ENCODE results near the gene MOGAT1.
A peak's percentile ranks its signal among the peaks of the same experiment; 100 is the strongest.
"Not testable (repeated sequence)": the region's sequence is repeated elsewhere in the genome, so short reads cannot be mapped to it uniquely, and the experiment has no call there.

Gene MOGAT1

DNA sequence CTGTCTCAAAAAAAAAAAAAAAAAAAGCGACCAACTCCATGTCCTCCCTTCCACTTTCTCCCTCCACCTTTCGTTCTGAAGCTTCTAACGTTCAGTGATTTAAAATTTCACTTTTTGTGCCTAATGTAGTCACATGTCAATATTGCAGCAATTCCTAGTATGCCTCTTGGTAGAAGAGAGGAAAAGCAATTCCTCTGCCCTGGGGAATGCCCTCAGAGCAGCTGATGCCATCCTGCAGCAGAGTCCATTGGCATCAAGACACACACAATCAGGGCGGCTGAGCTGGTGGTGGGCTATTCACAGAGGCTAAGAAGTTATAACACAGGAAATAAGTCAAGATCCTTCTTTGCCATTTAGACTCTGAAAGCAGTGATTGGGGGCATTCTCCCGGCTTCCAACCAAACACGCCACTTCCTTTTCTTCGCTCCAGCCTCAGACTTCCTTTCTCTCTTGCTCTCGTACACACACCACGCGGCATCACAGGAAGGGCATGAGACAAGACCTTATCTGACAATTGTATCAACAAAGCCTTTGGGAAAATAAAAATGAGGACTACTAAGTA lies 71.9 kb downstream of the MOGAT1 start:
- DNase-seq (ENCODE audit: low spot score) = no peak

DNA sequence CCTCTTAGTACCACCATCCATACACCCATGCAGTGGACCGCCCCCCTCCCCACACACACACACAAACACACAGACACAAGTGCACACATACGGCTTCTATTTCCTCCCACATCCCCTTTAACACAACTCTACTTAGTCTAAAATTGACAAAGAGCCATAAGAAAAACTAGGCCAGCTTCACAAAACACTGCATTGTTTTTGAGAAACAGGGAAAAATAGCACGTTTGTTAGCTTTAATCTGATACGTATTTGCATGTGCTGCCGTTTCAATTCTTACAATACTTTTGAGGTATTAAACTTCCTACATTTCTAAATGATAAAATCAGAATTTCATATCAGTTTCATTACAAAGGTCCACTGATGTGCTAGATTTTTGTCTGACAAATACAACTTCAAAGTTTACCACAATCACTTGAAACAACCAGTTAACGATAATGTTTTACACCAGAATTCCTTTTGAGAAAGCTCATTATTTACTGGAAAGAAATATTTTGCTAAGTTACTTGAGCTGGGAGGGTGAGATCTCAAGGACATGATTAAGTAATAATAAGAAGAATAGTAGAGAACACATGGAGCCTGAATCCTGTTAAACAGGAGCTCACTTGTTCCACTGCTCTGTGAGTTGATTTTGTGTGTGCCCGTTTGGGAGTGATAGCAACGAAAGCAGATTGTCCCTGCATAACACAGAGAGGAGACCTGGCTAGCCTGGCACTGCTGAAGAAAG lies 74.5 kb downstream of the MOGAT1 start:
- DNase-seq (ENCODE audit: low spot score) = no peak

DNA sequence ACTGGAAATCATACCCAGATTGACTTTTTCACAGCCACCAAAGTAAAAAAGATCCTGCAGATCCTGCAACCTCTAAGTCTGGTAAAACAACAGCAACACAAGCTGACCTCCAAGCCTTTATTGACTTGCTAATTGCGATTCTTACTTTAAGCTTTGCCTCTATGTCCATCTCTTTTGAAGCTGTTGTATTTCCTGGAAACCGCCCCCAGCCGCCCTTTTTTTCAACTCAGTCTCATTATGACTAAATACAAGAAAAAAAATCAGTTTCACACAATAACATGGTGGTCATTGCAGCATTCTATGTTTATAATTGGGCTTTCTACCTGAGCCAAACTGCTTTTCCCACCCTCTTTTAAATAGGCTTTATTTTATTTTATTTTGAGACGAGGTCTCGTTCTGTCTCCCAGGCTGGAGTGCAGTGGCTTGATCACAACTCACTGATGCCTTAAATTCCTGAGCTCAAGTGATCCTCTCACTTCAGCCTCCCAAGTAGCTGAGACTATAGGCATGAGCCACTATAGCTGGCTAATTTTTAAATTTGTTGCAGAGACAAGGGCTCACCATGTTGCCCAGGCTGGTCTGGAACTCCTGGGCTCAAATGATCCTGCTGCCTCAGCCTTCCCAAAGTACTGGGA lies 76.2 kb downstream of the MOGAT1 start:
- DNase-seq (ENCODE audit: low spot score) = no peak

DNA sequence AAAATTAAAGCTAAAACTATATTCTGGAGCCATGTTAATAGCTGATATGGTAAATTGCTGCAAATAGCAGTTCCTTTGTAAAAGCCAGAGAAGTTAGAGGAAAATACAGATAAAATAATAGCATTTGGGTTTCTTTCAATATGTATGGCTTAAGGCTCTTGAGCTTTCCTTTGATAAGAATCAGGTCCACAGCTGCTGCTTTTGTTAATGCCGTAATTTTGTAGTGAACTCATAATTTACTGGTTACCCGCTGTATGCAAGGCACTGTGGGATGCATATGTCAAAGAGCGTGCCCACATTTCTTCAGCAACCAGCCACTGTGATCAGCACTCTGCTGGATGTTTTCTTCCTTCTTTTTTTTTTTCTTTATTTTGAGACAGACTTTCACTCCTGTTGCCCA lies 79.1 kb downstream of the MOGAT1 start:
- DNase-seq (ENCODE audit: low spot score) = no peak

DNA sequence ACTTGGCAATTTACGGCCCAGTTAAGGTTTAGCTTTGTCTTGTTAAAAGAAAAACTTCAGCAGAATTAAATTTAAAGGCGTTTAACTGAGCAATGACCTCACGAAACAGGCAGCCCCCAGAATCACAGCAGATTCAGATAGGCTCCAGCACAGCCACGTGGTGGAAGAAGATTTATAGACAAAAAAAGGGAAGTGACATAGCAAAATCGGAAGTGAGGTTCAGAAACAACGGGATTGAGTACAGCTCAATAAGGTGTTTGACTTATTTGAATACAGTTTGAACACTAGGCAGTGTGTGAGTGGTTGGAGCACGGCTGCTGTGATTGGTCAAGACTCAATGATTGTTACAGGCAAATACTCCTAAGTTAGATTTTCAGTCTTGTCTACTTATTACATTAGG lies 79.8 kb downstream of the MOGAT1 start:
- DNase-seq (ENCODE audit: low spot score) = no peak

DNA sequence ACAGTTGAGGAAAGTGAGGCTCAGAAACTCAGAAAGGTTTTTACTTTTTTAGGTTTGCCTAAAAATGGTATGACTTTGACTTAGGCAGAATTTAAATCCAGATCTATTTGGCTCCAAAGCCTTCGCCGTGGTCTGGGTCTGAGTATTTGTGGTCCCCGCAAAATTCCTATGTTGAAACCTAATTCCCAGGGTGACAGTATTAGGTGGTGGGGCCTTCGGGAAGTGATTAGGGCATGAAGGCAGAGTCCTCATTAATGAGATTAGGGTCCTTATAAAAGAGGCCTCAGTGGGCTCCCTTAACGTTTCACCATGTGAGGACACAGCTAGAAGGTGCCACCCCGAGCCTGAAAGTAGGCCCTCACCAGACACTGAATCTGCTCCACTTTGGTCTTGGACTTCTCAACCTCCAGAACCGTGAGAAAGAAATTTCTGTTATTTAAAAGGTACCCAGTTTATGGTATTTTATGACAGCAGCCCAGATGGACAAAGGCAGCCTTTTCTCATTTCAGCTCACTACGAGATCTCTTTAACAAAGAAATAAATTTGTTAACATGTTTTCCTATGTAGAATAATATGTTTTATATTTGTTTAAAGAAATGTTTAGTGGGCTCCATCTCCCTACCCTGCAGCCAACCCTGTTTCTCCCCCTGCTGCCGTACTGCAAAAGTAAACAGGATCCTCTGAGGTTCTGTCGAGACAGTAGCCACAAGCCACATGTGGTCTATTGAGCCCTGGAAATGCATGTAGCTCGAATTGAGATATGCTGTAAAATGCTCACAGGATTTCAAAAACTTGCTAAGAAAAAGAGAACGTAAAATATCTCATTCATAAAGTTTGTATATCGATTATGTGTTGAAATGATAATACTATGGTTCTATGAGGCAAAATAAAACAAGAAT lies 80.6 kb downstream of the MOGAT1 start:
- no peak for DNase-seq (ENCODE audit: low spot score)

DNA sequence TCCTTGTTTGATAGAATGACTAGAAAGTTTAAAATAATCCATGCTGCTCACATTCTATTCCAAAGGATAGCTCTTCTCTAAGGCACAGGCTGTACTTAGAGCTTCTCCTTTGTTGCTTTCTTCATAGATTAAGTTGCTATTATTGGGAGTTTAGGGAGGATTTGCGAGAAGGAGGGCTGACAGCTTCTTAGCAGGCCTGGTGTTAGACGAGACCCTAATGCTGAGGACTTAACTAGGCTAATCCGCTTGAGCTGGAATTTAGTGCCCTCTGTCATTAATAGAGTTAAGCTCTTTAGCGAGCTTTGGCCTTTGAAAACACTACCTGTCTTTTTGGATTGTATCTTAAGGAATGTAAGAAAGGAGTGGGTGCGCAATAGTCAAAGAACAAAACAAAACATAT lies 81.3 kb downstream of the MOGAT1 start:
- no peak for DNase-seq (ENCODE audit: low spot score)

DNA sequence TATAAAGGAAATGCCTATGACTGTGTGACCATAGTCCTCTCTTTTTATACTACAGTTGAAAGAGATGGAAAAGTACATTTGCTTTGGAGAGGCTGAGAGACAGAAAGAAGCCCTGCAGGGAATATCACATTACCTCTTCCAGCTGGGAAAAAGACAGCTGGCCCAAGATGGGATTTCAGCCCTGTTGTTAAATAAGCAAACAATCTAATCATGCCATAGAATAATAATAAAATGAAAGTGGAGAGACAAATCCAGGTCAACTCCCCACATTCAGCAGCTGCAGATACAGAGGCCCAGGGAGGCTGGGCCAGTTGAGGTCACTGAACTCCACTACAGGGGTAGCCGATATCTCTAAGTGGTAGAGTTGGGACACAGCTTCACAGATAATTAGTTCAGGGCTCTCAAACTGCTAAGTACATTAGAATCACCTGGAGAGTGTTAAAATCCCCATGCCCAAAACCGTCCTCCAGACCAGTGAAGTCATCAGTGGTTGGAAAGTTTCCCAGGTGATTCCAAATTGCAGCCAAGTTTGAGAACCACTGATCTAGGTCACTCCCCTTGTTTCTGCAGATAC lies 81.9 kb downstream of the MOGAT1 start:
- peak; percentile 17 for DNase-seq (ENCODE audit: low spot score)

DNA sequence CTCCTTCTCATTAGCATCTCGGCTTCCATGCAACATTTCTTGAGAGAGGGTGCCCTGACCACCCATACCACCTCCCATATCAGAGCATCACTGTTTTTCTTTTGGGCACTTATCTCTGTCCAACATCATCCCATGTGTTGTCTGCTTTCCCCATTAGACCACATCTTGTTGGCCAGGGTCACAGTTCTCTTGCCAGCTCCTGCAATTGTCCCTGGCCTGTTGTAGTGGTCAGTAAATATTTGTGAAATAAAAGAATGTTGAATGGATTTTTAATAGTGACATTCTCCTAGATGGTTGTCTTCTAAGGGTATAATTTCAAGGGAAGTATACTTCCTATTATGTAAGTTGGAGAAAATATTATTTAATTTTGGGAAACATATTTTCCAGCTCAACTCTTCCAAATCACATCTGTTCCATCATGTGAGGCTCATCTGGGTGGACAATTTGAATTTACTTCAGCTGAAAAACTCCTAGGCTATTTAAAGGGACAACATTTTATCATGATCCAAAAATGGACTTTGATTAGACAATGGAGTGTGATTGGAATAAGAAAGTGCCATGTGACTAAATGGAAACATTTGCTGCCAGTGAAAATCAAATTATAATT lies 83.0 kb downstream of the MOGAT1 start:
- no peak for DNase-seq (ENCODE audit: low spot score)

DNA sequence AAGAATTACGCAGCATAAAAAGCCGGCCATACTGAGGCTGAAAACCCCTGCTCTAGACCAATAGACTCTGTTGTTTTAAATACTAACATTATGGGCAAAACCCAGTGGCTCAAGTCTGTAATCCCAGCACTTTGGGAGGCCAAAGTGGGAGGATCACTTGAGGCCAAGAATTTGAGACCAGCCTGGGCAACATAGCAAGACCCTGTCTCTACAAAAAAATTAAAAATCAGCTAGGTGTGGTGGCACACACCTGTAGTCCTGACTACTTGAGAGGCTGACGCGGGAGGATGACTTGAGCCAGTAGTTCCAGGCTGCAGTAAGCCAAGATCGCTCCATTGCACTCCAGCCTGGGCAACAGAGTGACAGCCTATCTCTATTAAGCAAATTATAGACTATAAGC lies 84.1 kb downstream of the MOGAT1 start:
- not testable (repeated sequence) for DNase-seq (ENCODE audit: low spot score)

DNA sequence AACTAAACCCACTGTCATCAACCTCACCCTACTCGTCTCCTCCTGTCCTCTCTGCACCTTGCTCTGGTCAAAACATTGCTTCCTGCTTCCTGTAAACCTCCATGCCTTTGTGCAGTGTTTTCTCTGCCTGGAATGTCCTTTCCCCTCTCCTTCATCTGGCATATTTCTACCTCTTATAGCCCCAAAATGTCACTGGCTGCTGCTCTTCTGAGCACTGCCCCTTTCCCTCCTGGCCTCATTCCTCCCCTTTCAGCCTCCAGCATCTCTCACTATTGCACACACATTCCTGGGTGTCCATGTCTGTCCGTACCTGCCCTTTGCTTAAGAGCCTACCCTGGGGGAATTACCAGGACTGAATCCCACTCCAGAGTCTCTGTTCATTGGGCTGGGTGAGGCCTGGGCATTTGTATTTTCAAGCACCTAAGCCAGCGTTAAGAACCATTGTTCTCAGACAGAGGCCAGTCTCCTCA lies 84.9 kb downstream of the MOGAT1 start:
- DNase-seq (ENCODE audit: low spot score) = no peak

DNA sequence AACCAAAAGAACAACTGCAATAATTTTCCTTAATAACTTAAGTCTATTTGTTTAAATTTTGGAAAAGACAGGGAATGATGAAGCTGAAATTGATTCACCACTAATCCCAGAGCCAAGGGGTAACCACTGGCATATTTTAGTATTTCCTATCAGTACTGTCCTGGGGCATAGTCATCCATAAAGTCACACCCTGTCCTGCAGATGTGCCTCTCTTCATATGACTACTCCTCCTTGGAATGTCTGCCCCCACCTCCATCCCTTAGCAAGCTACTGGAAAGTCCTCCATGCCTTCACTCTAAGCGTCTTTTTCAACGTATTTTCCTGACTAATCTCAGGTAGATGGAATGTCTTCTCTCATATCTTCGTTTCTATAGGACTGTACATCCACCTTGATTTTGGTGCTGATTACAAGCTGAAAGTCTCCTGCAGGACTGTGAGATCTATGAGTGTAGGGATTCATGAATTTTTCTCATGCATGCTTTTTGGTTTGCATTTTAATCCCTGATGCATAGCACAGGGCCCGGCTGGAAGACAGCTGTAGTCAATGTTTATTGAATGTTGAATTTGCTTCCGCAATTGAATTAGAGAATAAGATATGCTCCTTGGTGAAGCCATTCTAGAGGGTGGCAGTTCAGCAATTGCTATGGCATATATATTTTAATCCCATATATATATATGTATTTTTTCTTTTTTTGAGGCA lies 85.6 kb downstream of the MOGAT1 start:
- DNase-seq (ENCODE audit: low spot score) = no peak
